M059J (cell line): Measurements from ENCODE around the gene OR10H1. TPM values are rescaled to one million over a fixed set of nuclear protein-coding genes. Genes with fewer than 3 reads are reported as not detected.
"Not testable (repeated sequence)": the region's sequence is repeated elsewhere in the genome, so short reads cannot be mapped to it uniquely, and the experiment has no call there.

Source experiments
- DNase-seq: peaks from one replicate; pipeline ENCODE4 v3.0.0-alpha.2; 2012; ENCODE audit warnings: low read depth
- total RNA-seq: library from RNA; depleted of rRNA; stranded (reverse); fragments of >200 nt; shearing (Covaris generic); gene quantifications from 2 replicates; pipeline ENCODE4 v1.2.3, GENCODE V29; 2014; rRNA removed

The OR10H1 gene, protein sequence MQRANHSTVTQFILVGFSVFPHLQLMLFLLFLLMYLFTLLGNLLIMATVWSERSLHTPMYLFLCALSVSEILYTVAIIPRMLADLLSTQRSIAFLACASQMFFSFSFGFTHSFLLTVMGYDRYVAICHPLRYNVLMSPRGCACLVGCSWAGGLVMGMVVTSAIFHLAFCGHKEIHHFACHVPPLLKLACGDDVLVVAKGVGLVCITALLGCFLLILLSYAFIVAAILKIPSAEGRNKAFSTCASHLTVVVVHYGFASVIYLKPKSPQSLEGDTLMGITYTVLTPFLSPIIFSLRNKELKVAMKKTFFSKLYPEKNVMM
- not detected in 2 replicates for total RNA-seq

GRCh38 chr19:15815306-15815705 is at the start of gene OR10H1:
Gene OR10H1 (minus strand): TSS chr19:15815664. CDS start chr19:15808037, 7,627 bp downstream.
- peak; percentile 22 for DNase-seq

- peak; percentile 39 for DNase-seq
These were observed 49.4 kb upstream of the OR10H1 start for GRCh38 chr19:15864824-15865223.

DNA sequence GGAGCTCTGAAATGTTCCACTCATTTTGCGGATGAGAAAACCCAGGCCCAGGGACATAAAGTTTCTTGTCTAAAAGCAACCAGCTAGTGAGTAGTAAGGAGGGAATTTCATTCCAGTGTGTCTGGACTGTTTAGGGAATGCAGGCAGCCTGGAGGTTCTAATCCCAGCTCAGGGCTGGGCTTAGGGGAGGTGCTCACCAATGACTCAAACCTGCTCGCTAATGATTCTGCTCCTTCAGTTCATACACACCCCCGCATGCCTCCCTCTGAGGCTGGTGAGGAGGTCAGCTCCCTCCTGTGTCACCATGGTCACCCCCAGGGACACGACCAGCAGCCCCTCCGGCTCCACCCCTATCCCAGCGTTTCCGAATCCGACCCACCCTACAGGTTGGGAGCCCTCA is 47.8 kb upstream of the OR10H1 start:
- DNase-seq: peak; percentile 91

- DNase-seq: no peak
These were observed 47.0 kb upstream of the OR10H1 start for GRCh38 chr19:15862444-15862843.

DNA sequence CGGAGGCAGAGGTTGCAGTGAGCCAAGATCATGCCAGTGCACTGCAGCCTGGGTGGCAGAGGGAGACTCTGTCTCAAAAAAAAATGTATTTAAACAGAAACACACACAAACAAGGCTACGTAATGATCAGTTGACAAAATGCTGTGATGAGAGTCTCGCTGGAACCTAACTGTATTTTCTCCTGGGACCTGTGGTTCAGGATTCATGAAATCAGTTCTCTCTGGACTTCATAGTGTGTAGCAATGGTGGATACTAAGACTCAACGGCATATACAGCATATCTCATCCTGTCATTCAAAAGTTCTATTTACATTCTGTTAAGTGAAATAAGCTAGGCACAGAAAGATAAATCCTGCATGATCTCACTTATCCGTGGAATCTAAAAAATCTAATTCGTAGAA is 45.1 kb upstream of the OR10H1 start:
- no peak for DNase-seq

GRCh38 chr19:15859187-15859586 is 43.7 kb upstream of the OR10H1 start:
- peak; percentile 26 for DNase-seq

DNA sequence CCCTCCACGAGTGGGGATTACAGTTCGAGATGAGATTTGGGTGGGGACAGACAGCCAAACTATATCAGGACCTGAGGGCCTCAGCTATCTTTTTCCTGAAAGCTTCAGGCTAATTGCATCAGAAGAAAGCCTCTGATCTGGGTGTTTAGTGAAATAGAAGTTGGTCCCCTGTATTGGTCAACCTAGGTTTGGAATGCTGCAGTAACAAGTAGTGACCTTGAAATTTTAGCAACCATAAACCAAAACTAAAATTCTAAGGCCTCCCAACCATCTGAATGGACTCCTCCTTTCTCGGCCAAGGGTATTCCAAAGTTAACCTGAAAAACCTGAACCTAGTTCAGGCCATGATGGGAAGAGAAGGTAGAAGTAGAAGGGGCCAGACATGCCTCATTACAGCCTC is 34.9 kb upstream of the OR10H1 start:
- DNase-seq: no peak

DNA sequence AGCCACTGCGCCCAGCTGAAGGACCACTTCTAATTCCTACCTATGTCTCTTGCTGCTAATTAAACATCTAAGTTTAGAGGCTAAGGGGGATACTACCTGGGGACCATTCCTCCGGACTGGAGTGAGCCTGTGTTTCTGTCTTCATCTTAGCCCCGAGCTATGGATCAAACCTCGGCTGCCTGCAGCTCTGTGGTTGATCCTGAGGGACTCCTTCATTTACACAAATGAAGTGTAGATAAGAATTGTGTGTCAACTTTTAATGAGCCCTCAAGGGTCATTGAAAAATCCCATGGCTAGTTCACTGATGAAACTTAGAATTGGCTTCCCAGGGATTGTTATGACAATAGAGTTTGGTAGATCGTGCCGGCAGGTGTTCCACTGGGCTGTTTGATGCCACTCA is 31.5 kb upstream of the OR10H1 start:
- DNase-seq: no peak

GRCh38 chr19:15843894-15844222 is 28.4 kb upstream of the OR10H1 start:
- DNase-seq: peak; percentile 42

GRCh38 chr19:15843203-15843893 is 27.9 kb upstream of the OR10H1 start:
- DNase-seq: no peak

- DNase-seq: no peak
These were observed 26.6 kb upstream of the OR10H1 start for GRCh38 chr19:15841875-15842569.

DNA sequence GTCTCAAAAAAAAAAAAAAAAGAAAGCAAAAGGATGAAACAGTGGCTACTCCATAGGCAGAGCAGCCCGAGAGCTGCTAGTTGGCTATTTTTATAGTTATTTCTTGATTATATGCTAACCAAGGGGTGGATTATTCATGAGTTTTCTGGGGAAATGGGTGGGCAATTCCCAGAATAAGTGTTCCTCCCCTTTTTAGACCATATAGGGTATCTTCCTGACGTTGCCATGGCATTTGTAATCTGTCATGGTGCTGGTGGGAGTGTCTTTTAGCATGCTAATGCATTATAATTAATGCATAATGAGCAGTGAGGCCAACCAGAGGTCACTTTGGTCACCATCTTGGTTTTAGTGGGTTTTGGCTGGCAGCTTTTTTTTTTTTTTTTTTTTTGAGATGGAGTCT is 25.4 kb upstream of the OR10H1 start:
- DNase-seq: peak; percentile 42

DNA sequence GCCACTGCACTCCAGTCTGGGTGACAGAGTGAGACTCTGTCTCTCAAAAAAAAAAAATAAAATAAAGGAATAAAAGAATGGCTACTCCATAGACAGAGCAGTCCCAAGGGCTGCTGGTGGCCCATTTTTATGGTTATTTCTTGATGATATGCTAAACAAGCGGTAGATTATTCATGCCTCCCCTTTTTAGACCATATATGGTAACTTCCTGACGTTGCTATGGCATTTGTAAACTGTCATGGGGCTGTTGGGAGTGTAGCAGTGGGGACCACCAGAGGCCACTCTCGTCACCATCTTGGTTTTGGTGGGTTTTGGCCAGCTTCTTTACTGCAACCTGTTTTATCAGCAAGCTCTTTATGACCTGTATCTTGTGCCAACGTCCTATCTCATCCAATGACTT is 24.4 kb upstream of the OR10H1 start:
- not testable (repeated sequence) for DNase-seq

DNA sequence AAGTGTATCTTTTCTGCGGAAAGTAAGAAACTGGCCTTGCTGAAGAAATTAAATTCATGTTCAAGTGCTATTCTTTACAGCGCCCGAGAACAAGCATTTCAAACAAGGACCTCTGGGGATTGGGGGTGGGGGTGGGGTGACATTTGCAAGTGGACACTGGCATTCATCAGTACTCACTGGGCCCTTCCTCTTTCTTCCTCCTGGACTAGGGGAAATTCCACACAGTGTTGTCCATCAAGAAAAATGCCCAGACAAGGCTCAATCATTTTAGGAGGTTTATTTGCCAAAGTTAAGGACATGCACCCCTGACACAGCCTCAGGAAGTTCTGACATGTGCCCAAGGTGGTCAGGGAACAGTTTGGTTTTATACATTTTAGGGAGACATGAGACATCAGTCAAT is 22.9 kb upstream of the OR10H1 start:
- no peak for DNase-seq

DNA sequence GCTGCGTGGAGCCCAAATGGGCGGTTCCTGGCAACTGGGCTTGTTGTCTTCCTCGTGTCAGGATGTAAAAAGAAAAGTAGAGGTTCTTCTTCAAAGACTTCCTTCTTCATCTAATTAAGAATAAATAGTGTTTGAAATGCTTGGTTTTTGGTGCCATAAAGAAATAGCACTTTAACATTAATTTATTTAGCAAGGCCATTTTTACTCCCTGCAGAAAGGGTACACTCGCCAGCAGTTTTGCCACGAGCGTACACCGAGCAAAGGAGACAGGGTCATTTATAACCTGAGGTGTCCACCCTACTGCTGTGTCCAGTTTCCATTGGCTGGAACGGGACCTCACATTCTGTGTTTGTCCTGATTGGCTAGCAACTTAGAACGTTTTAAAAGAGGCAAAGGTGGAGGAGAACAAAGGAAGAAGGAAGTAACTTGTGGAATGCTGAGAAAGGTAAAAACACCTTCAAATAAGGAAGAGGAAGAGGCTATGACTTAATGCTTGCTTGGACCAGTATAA is 21.8 kb upstream of the OR10H1 start:
- no peak for DNase-seq

- DNase-seq: peak; percentile 98
These were observed 21.1 kb upstream of the OR10H1 start for GRCh38 chr19:15836330-15837220.

DNA sequence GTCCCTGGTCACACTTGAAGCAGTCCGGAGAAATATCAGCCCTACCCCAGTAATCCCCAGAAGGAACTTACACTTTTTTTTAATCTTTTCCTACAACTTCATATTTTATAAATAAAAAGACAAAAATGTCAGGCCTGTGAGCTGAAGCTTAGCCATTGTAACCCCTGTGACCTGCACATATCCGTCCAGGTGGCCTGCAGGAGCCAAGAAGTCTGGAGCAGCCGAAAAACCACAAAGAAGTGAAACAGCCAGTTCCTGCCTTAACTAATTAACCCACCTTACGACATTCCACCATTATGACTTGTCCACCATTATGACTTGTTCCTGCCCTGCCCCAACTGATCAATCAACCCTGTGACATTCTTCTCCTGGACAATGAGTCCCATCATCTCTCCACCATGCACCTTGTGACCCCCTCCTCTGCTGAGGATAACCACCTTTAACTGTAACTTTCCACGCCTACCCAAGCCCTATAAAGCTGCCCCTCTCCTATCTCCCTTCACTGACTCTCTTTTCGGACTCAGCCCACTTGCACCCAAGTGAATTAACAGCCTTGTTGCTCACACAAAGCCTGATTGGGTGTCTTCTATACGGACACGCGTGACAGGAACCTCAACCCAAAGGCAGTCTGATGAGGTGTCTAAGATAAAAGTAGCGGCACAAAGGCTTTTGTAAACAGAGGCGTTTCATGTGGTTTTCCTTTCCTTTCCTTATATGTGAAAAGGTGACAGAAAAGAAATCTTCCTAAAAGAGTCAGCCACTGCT is 20.3 kb upstream of the OR10H1 start:
- DNase-seq: peak; percentile 87

- peak; percentile 65 for DNase-seq
These were observed 18.8 kb upstream of the OR10H1 start for GRCh38 chr19:15834232-15834631.

GRCh38 chr19:15831626-15832025 is 16.2 kb upstream of the OR10H1 start:
- no peak for DNase-seq

- no peak for DNase-seq
These were observed 14.3 kb upstream of the OR10H1 start for GRCh38 chr19:15829786-15830185.

GRCh38 chr19:15829306-15829698 is 13.8 kb upstream of the OR10H1 start:
- DNase-seq: peak; percentile 84
